GM12878 (cell line): ENCODE measurements around the gene MSLN. TPM values are rescaled to one million over a fixed set of nuclear protein-coding genes. Genes with fewer than 3 reads are reported as not detected.

Source experiments
- ATAC-seq: fragments of 200-7000 bp; cut with Tn5 transposase; 3 replicates; pipeline ENCODE4 v1.9.1; 2020; ENCODE audit warnings: mild to moderate bottlenecking, moderate library complexity
- BruUV-seq: library from RNA; stranded (reverse); fragments of 400-500 nt; replicated peaks from 2 replicates; lab custom pipeline; 2021; lab: Mats Ljungman, UMichigan
- CTCF ChIA-PET: fragments of 300-600 bp; sonication (Branson Sonifier 250); formaldehyde crosslinking; extraction: SDS; loops from one replicate; lab custom pipeline; 2021; ENCODE audit warnings: inconsistent platforms; lab: Yijun Ruan, JAX
- POLR2A ChIA-PET: fragments of 350-600 bp; formaldehyde crosslinking; extraction: SDS; loops from one replicate; lab custom pipeline; 2021; ENCODE audit warnings: inconsistent platforms; lab: Charles Lee
- RAD21 ChIA-PET: fragments of 300-600 bp; sonication (Branson Sonifier 250); formaldehyde crosslinking; loops from one replicate; lab custom pipeline; 2023; ENCODE audit warnings: antibody characterized with exemption; ENCODE audit not compliant: unreplicated experiment; lab: Charles Lee
- SMC1A ChIA-PET: fragments of 300-600 bp; sonication (Branson Sonifier 250); formaldehyde crosslinking; loops from one replicate; lab custom pipeline; 2023; ENCODE audit not compliant: unreplicated experiment, uncharacterized antibody; lab: Charles Lee
- DNase-seq: peaks from one replicate; pipeline ENCODE4 v3.0.0-alpha.2; 2011; ENCODE audit warnings: low read depth, low spot score
- FAIRE-seq: peaks from 3 replicates; lab custom pipeline; 2011; peaks lifted over from hg19 to GRCh38; lab: Jason Lieb, UNC
- H2AFZ ChIP-seq: 2 replicates; pipeline ENCODE4 v1.6.0; 2011; ENCODE audit warnings: low read depth, low read length, control low read depth; ENCODE audit not compliant: control insufficient read depth
- H3K27ac ChIP-seq: 2 replicates; pipeline ENCODE4 v1.5.1; 2011; ENCODE audit warnings: control low read depth; ENCODE audit not compliant: control insufficient read depth, insufficient read depth
- H3K27me3 ChIP-seq, 2 experiments: replicated peaks in 1 of 2; 2 replicates each; pipeline versions ENCODE4 v1.6.0 to v1.6.1; 2011; ENCODE audit warnings: low read length in 1 of 2; ENCODE audit not compliant: control insufficient read depth in 2 of 2, insufficient read depth in 2 of 2
- H3K36me3 ChIP-seq, 2 experiments: 2 replicates each; pipeline ENCODE4 v1.5.1; 2011; ENCODE audit warnings: low read length in 1 of 2; ENCODE audit not compliant: control insufficient read depth in 2 of 2, insufficient read depth in 2 of 2
- H3K4me1 ChIP-seq: 2 replicates; pipeline ENCODE4 v1.6.1; 2011; ENCODE audit warnings: mild to moderate bottlenecking, low read length, moderate library complexity, mixed read lengths; ENCODE audit not compliant: control insufficient read depth, insufficient read depth
- H3K4me2 ChIP-seq: 2 replicates; pipeline ENCODE4 v1.6.0; 2011; ENCODE audit warnings: control low read depth; ENCODE audit not compliant: control insufficient read depth, insufficient read depth
- H3K4me3 ChIP-seq: fragments of 200-600 bp; sonication (generic); 2 replicates; pipeline ENCODE4 v1.5.1; 2016
- H3K79me2 ChIP-seq: 2 replicates; pipeline ENCODE4 v1.6.0; 2011; ENCODE audit warnings: low read length; ENCODE audit not compliant: control insufficient read depth, insufficient read depth
- H3K9ac ChIP-seq: 2 replicates; pipeline ENCODE4 v1.8.0; 2011; ENCODE audit warnings: low read length, control low read depth, mixed read lengths; ENCODE audit not compliant: control insufficient read depth, insufficient read depth
- H3K9me3 ChIP-seq: replicated peaks from 3 replicates; pipeline ENCODE4 v1.5.1; 2011; ENCODE audit warnings: mild to moderate bottlenecking, low read length; ENCODE audit not compliant: control insufficient read depth, insufficient read depth
- H4K20me1 ChIP-seq: 2 replicates; pipeline ENCODE4 v1.6.0; 2011; ENCODE audit not compliant: control insufficient read depth, insufficient read depth
- ATF7 ChIP-seq: fragments of 450-650 bp; IDR thresholded peaks from 2 replicates; pipeline ENCODE4 v1.6.1; 2016; ENCODE audit warnings: low read depth, mild to moderate bottlenecking
- BHLHE40 ChIP-seq, 2 experiments: fragments of 450-650 bp in 1 of 2; IDR thresholded peaks; 2 replicates each; pipeline ENCODE4 v1.6.1; 2011 to 2017; ENCODE audit warnings: low read depth in 2 of 2, borderline replicate concordance in 1 of 2, improper control_type of control experiment in 1 of 2, low read length in 1 of 2, mild to moderate bottlenecking in 1 of 2
- CBX5 ChIP-seq: sonication (generic); IDR thresholded peaks from 2 replicates; pipeline ENCODE4 v1.6.1; 2016; ENCODE audit warnings: low read depth, moderate library complexity, mild to moderate bottlenecking, inconsistent platforms
- ELK1 ChIP-seq: IDR thresholded peaks from 2 replicates; pipeline ENCODE4 v1.6.1; 2012; ENCODE audit warnings: low read depth, low read length, improper control_type of control experiment
- FOXK2 ChIP-seq: fragments of 450-650 bp; IDR thresholded peaks from 2 replicates; pipeline ENCODE4 v1.6.1; 2017; ENCODE audit warnings: mild to moderate bottlenecking, moderate library complexity
- NBN ChIP-seq: fragments of 450-650 bp; IDR thresholded peaks from 2 replicates; pipeline ENCODE4 v1.6.1; 2016
- NFXL1 ChIP-seq: fragments of 450-650 bp; IDR thresholded peaks from 2 replicates; pipeline ENCODE4 v1.6.1; 2017; ENCODE audit warnings: antibody characterized with exemption, mild to moderate bottlenecking, borderline replicate concordance
- NFYB ChIP-seq: IDR thresholded peaks from 2 replicates; pipeline ENCODE4 v1.6.1; 2011; ENCODE audit warnings: low read depth, mild to moderate bottlenecking, low read length, improper control_type of control experiment, moderate library complexity; ENCODE audit not compliant: insufficient read depth
- NRF1 ChIP-seq: conservative IDR thresholded peaks from 2 replicates; pipeline ENCODE4 v1.6.1; 2011; ENCODE audit warnings: mild to moderate bottlenecking, low read depth, low read length, improper control_type of control experiment
- PKNOX1 ChIP-seq: fragments of 450-650 bp; IDR thresholded peaks from 2 replicates; pipeline ENCODE4 v1.6.1; 2016; ENCODE audit warnings: mild to moderate bottlenecking
- RAD51 ChIP-seq: fragments of 450-650 bp; IDR thresholded peaks from 2 replicates; pipeline ENCODE4 v1.6.1; 2016; ENCODE audit warnings: moderate library complexity, mild to moderate bottlenecking, inconsistent platforms
- ZNF384 ChIP-seq: IDR thresholded peaks from 2 replicates; pipeline ENCODE4 v1.6.1; 2012; ENCODE audit warnings: low read depth, mild to moderate bottlenecking, low read length, improper control_type of control experiment, borderline replicate concordance
- WGBS: methylation state at CpG from one replicate; pipeline ENCODE4 v1.1.6; 2016; ENCODE audit warnings: low lambda C conversion rate; ENCODE audit not compliant: insufficient replicate concordance, insufficient coverage; ENCODE audit errors: missing lambda C conversion rate; 5-methylcytosine and 5-hydroxymethylcytosine counted together
- in situ Hi-C: fragments of 300-500 bp; cut with MboI; formaldehyde crosslinking; loops from 9 replicates; pipeline ENCODE4 v1.14.3; 2018; ENCODE audit warnings: mixed read lengths
- intact Hi-C: fragments of 100-400 bp; cut with micrococcal nuclease; formaldehyde crosslinking; loops from one replicate; pipeline ENCODE4 v1.14.2; 2022; ENCODE audit not compliant: unreplicated experiment
- polyA plus RNA-seq, 11 experiments: library from polyadenylated mRNA; depleted of rRNA in 4 of 11; unstranded in 6 of 11; stranded (reverse) in 5 of 11; fragments of >200 nt; fragmentation: Nextera tagmentation in 4 of 11; fragmentation: Illumina TruSeq in 1 of 11; extraction: Ambion mirVana in 4 of 11; extraction: Trizol in 1 of 11; gene quantifications; 1 replicate in 1 of 11; 2 replicates in 10 of 11; pipeline versions ENCODE4 v1.2.1 to v1.2.3, GENCODE V29; 2011 to 2016; ENCODE audit warnings: inconsistent platforms in 2 of 11, missing spikeins in 2 of 11, low read depth in 1 of 11
- total RNA-seq, 4 experiments: library from RNA; depleted of rRNA in 3 of 4; stranded (reverse); fragments of >200 nt in 3 of 4; fragmentation: Illumina TruSeq in 1 of 4; extraction: Trizol in 1 of 4; gene quantifications; 2 replicates each; pipeline versions ENCODE4 v1.2.1 to v1.2.3, GENCODE V29; 2013 to 2021

MSLN gene
- total and polyA plus RNA-seq, 10 of the 15 experiments (the other 5 are each of a cell fraction or from before 2014, with no cell fraction given), result 0.08 TPM; not detected in 9

GRCh38 chr16:772959-773358, 12.4 kb downstream of the MSLN start:
- Histone ChIP-seq H3K4me2 (no peak overlapping the region), H3K4me1 (no peaks in the 10 kb centered on the region), H3K9me3 (no peaks in the 10 kb centered on the region), H4K20me1 (no peaks in the 10 kb centered on the region), H3K4me3 (no peak overlapping the region), H3K27ac (no peak overlapping the region), H3K9ac (no peak overlapping the region), H3K36me3 (no peaks in the 10 kb centered on the region), H3K27me3 (no peaks in the 10 kb centered on the region), H2AFZ (no peak overlapping the region), H3K79me2 (no peaks in the 10 kb centered on the region)
- RAD21 ChIA-PET, result no interaction called here
- no peak for ATAC-seq
- intact Hi-C loops (no loop called here), in situ Hi-C loops (no loop called here)
- FAIRE-seq, result no peak
- POLR2A ChIA-PET, result no interaction called here
- CTCF ChIA-PET, result interaction anchor here (0.7 kb wide), 1 partner anchor 105 kb away, joined by 3 read pairs; no protein-coding TSS in a partner anchor
- BruUV-seq, result no TSS peak
- SMC1A ChIA-PET, result no interaction called here
- TF ChIP-seq FOXK2, result no peak
- no peak for TF ChIP-seq ZNF384
- TF ChIP-seq ATF7, result no peak
- TF ChIP-seq BHLHE40 (IDR thresholded peaks at IDR 0.05; ENCODE audit: borderline replicate concordance in 1 of 2, low read depth in 2 of 2, low read length in 1 of 2), result no peak
- TF ChIP-seq NBN, result no peak
- TF ChIP-seq NFYB, result no peak
- no peak for TF ChIP-seq RAD51
- TF ChIP-seq ELK1, result no peak
- no peak for TF ChIP-seq CBX5
- no peak for TF ChIP-seq NRF1
- TF ChIP-seq NFXL1, result no peak
- no peak for TF ChIP-seq PKNOX1
- DNase-seq, result no peak
- 77% methylated on average over 18 of the region's 18 CpGs for WGBS
